RCC 7860 (cell line): ENCODE data around the gene FOLR3.
A peak's percentile ranks its signal among the peaks of the same experiment; 100 is the strongest.
"Not testable (repeated sequence)": the region's sequence is repeated elsewhere in the genome, so short reads cannot be mapped to it uniquely, and the experiment has no call there.

Source experiments
- DNase-seq: peaks from one replicate; pipeline ENCODE4 v3.0.0-alpha.2; 2015; ENCODE audit warnings: low spot score
- FAIRE-seq: peaks from 2 replicates; lab custom pipeline; 2012; peaks lifted over from hg19 to GRCh38; lab: Jason Lieb, UNC

The FOLR3 gene

GRCh38 chr11:72160319-72160718, 24.8 kb downstream of the FOLR3 start:
- no peak for FAIRE-seq
- DNase-seq: no peak

- FAIRE-seq (no peak), DNase-seq (no peak)
Observed at GRCh38 chr11:72162891-72163492, 27.5 kb downstream of the FOLR3 start.

GRCh38 chr11:72164187-72164586, 28.7 kb downstream of the FOLR3 start:
- DNase-seq, FAIRE-seq: not testable (repeated sequence)

GRCh38 chr11:72169046-72169555, 33.6 kb downstream of the FOLR3 start:
- FAIRE-seq, DNase-seq: not testable (repeated sequence)

GRCh38 chr11:72169754-72170153, 34.2 kb downstream of the FOLR3 start:
- not testable (repeated sequence) for FAIRE-seq, DNase-seq

- not testable (repeated sequence) for FAIRE-seq, DNase-seq
Observed at GRCh38 chr11:72172043-72172442, 36.5 kb downstream of the FOLR3 start.

- DNase-seq (no peak), FAIRE-seq (no peak)
Observed at GRCh38 chr11:72173291-72173690, 37.8 kb downstream of the FOLR3 start.

GRCh38 chr11:72174302-72175070, 39.0 kb downstream of the FOLR3 start:
- DNase-seq (no peak), FAIRE-seq (no peak)

- FAIRE-seq (no peak), DNase-seq (no peak)
Observed at GRCh38 chr11:72177656-72178055, 42.1 kb downstream of the FOLR3 start.

GRCh38 chr11:72179049-72179803, 43.7 kb downstream of the FOLR3 start:
- DNase-seq: no peak
- FAIRE-seq: no peak

GRCh38 chr11:72179804-72180396, 44.4 kb downstream of the FOLR3 start:
- FAIRE-seq (no peak), DNase-seq (peak; percentile 35)

GRCh38 chr11:72180892-72181552, 45.5 kb downstream of the FOLR3 start:
- not testable (repeated sequence) for FAIRE-seq, DNase-seq

GRCh38 chr11:72181553-72181958, 46.0 kb downstream of the FOLR3 start:
- DNase-seq: peak; percentile 41
- FAIRE-seq: peak; percentile 88

GRCh38 chr11:72188267-72188666, 52.7 kb downstream of the FOLR3 start:
- DNase-seq: no peak
- no peak for FAIRE-seq
